ENCODE results near the gene KCNJ11. TPM values are rescaled to one million over a fixed set of nuclear protein-coding genes. Genes with fewer than 3 reads are reported as not detected.
A peak's percentile ranks its signal among the peaks of the same experiment; 100 is the strongest.

The KCNJ11 gene
- total RNA-seq, 3 donors from 2014 or later, result 0.80 to 5.0 (median 4.9) TPM

DNA sequence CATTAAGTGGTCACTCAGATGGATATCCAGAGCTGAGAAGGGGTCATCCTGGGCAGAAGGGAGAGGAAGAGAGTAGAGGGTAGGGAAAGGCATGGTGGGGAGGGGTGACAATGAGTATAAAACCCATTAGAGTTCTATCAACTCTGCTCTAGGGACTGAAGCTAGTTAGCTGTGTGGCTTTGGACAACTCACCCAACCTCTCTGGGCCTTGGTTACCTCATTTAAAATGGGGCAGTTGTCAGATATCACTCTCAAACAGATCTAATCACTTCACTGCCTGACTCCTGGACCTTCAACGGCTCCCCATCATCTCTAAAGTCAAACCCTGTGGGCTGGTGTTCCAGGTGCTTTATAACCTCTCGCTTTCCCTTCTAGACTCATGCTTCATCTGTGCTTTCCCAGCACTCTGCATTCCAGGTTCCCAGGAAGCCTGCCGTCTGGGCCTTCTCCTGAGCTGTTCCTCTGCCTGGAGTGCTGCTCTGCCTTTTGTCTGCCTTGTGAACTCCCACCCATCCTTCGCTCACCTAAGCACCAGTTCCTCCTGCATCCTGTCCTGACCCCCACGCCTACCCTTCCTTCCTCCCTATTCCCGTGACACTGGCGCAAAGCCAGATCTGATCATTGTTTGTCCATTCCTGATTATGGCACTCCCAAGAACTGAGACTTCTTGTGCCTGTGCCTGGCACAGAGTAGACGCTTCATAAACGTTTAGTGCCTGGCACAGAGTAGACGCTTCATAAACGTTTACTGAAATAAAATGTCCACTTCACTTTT lies 22.3 kb upstream of the KCNJ11 start:
- Histone ChIP-seq H3K9me3 (no peaks in the 10 kb centered on the region), H3K36me3 (no peaks in the 10 kb centered on the region), H3K27ac (peak overlapping the region in 1 of 2 donors; percentile 53), H3K4me3 (no peak overlapping the region), H3K4me1 (peaks cover 0 to 7% of the 10 kb centered on the region in 2 donors), H3K27me3 (no peaks in the 10 kb centered on the region)
- TF ChIP-seq POLR2AphosphoS5 (IDR thresholded peaks at IDR 0.05) (peak in 1 of 3 donors; percentile 23), POLR2A (IDR thresholded peaks at IDR 0.05) (no peak)
- TF ChIP-seq, protein P1, sequence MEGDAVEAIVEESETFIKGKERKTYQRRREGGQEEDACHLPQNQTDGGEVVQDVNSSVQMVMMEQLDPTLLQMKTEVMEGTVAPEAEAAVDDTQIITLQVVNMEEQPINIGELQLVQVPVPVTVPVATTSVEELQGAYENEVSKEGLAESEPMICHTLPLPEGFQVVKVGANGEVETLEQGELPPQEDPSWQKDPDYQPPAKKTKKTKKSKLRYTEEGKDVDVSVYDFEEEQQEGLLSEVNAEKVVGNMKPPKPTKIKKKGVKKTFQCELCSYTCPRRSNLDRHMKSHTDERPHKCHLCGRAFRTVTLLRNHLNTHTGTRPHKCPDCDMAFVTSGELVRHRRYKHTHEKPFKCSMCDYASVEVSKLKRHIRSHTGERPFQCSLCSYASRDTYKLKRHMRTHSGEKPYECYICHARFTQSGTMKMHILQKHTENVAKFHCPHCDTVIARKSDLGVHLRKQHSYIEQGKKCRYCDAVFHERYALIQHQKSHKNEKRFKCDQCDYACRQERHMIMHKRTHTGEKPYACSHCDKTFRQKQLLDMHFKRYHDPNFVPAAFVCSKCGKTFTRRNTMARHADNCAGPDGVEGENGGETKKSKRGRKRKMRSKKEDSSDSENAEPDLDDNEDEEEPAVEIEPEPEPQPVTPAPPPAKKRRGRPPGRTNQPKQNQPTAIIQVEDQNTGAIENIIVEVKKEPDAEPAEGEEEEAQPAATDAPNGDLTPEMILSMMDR (IDR thresholded peaks at IDR 0.05), result no peak
- DNase-seq (ENCODE audit: low spot score in 2 of 2), result no peak
- intact Hi-C loops (cut with DNase I; ENCODE audit: low total_unique reads), result no loop called here

- Histone ChIP-seq H3K4me1 (peaks cover 2 to 15% of the 10 kb centered on the region in 2 donors), H3K27ac (no peak overlapping the region), H3K4me3 (no peak overlapping the region), H3K27me3 (no peaks in the 10 kb centered on the region), H3K9me3 (no peaks in the 10 kb centered on the region), H3K36me3 (no peaks in the 10 kb centered on the region)
- TF ChIP-seq POLR2AphosphoS5 (IDR thresholded peaks at IDR 0.05), result no peak
- TF ChIP-seq, protein P1 (IDR thresholded peaks at IDR 0.05), result no peak
- TF ChIP-seq POLR2A (IDR thresholded peaks at IDR 0.05), result no peak
- intact Hi-C loops (cut with DNase I; ENCODE audit: low total_unique reads), result no loop called here
- DNase-seq (ENCODE audit: low spot score in 2 of 2), result no peak
Measured at GRCh38 chr11:17408641-17409040, 20.2 kb upstream of the KCNJ11 start.

DNA sequence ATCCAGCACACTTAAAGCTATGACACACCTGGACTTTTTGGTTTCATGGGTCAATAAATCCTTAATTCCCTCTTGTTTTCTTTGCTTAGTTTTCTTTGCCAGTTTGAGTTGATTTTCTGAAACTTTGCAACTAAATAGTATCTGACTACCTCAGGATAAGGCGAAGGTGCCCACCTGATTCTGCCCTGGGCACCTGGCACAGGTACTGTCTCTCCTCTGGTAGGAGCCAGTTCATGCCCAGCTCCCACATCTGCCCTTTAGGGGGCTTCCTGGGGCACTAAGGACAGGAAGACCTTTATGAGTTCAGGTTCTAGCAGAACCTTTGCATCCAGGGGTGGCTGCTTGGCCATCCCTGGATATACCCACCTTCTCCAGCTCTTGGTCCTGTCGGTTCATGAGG lies 19.6 kb upstream of the KCNJ11 start:
- Histone ChIP-seq H3K36me3 (no peaks in the 10 kb centered on the region), H3K27ac (no peak overlapping the region), H3K27me3 (no peaks in the 10 kb centered on the region), H3K4me3 (no peak overlapping the region), H3K4me1 (peaks cover 2 to 15% of the 10 kb centered on the region in 2 donors), H3K9me3 (no peaks in the 10 kb centered on the region)
- intact Hi-C loops (cut with DNase I; ENCODE audit: low total_unique reads), result no loop called here
- TF ChIP-seq POLR2AphosphoS5 (IDR thresholded peaks at IDR 0.05) (no peak), POLR2A (IDR thresholded peaks at IDR 0.05) (no peak)
- TF ChIP-seq, protein P1 (IDR thresholded peaks at IDR 0.05), result no peak
- DNase-seq (ENCODE audit: low spot score in 2 of 2), result no peak

GRCh38 chr11:17407575-17407974 lies 19.1 kb upstream of the KCNJ11 start:
- Histone ChIP-seq H3K4me1 (peaks cover 2 to 15% of the 10 kb centered on the region in 2 donors), H3K4me3 (no peak overlapping the region), H3K9me3 (no peaks in the 10 kb centered on the region), H3K27ac (no peak overlapping the region), H3K27me3 (no peaks in the 10 kb centered on the region), H3K36me3 (no peaks in the 10 kb centered on the region)
- no peak for DNase-seq (ENCODE audit: low spot score in 2 of 2)
- TF ChIP-seq, protein P1 (IDR thresholded peaks at IDR 0.05), result no peak
- intact Hi-C loops (cut with DNase I; ENCODE audit: low total_unique reads), result no loop called here

DNA sequence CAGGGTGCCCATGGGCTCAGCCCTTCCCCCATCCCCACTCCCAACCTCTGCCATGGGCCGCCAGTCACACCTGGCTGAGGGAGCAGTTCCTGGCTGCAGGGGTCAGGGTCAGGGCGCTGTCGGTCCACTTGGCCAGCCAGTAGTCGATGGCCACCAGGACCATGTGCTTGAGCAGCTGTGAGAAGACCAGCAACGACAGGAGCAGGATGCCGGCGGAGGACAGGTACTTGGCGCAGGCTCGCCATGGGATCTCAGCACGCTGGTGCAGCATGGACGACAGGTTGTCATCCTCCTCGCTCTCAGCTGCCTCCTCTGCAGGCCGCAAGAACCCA lies 18.3 kb upstream of the KCNJ11 start:
- no peaks in the 10 kb centered on the region for H3K9me3 ChIP-seq
- peak overlapping the region; percentile 73 to 83 for H3K27ac ChIP-seq
- H3K36me3 ChIP-seq, result no peaks in the 10 kb centered on the region
- peaks cover 2 to 15% of the 10 kb centered on the region in 2 donors for H3K4me1 ChIP-seq
- TF ChIP-seq, protein P1 (IDR thresholded peaks at IDR 0.05), result no peak
- TF ChIP-seq POLR2A (IDR thresholded peaks at IDR 0.05) (no peak), POLR2AphosphoS5 (IDR thresholded peaks at IDR 0.05) (no peak)
- intact Hi-C loops (cut with DNase I; ENCODE audit: low total_unique reads), result no loop called here
- H3K4me3 ChIP-seq, result no peak overlapping the region
- H3K27me3 ChIP-seq, result no peaks in the 10 kb centered on the region
- DNase-seq (ENCODE audit: low spot score in 2 of 2), result no peak
